WERI-Rb-1 (cell line): Measurements from ENCODE around the gene STK10.

Source experiments
- DNase-seq: peaks from one replicate; pipeline ENCODE4 v3.0.0-alpha.2; 2020
- H3K27ac ChIP-seq: fragments of 250-450 bp; sonication (Bioruptor Pico); 2 replicates; pipeline ENCODE4 v1.5.1; 2020; ENCODE audit warnings: mild to moderate bottlenecking, moderate library complexity
- H3K27me3 ChIP-seq: fragments of 250-450 bp; sonication (Bioruptor Pico); 2 replicates; pipeline ENCODE4 v1.5.1; 2021; ENCODE audit warnings: mild to moderate bottlenecking, low read depth, moderate library complexity; ENCODE audit not compliant: insufficient read depth, severe bottlenecking
- H3K36me3 ChIP-seq: fragments of 250-450 bp; sonication (Bioruptor Pico); 2 replicates; pipeline ENCODE4 v1.5.1; 2020; ENCODE audit warnings: mild to moderate bottlenecking, moderate library complexity
- H3K4me3 ChIP-seq: 2 replicates; pipeline ENCODE4 v1.5.1; 2011; ENCODE audit warnings: low read depth, mild to moderate bottlenecking, control low read depth, low read length
- H3K9me3 ChIP-seq: fragments of 250-450 bp; sonication (Bioruptor Pico); 2 replicates; pipeline ENCODE4 v1.5.1; 2021; ENCODE audit warnings: mild to moderate bottlenecking, moderate library complexity; ENCODE audit not compliant: severe bottlenecking
- CTCF ChIP-seq: IDR thresholded peaks from 2 replicates; pipeline ENCODE4 v1.5.1; 2011; ENCODE audit warnings: low read depth, mild to moderate bottlenecking, control low read depth, inconsistent platforms, low read length

Gene STK10

GRCh38 chr5:172111852-172112225, 76.2 kb downstream of the STK10 start:
- no peak overlapping the region for H3K27ac ChIP-seq
- no peaks in the 10 kb centered on the region for H3K27me3 ChIP-seq
- no peak overlapping the region for H3K4me3 ChIP-seq
- TF ChIP-seq CTCF: no peak
- H3K36me3 ChIP-seq: no peaks in the 10 kb centered on the region
- no peak for DNase-seq
- H3K9me3 ChIP-seq: no peaks in the 10 kb centered on the region

GRCh38 chr5:172110921-172111851, 76.8 kb downstream of the STK10 start:
- no peaks in the 10 kb centered on the region for H3K27me3 ChIP-seq
- DNase-seq: no peak
- no peaks in the 10 kb centered on the region for H3K36me3 ChIP-seq
- H3K9me3 ChIP-seq: no peaks in the 10 kb centered on the region
- no peak for TF ChIP-seq CTCF
- H3K27ac ChIP-seq: no peak overlapping the region
- no peak overlapping the region for H3K4me3 ChIP-seq

GRCh38 chr5:172110260-172110815, 77.7 kb downstream of the STK10 start:
- no peak for DNase-seq
- no peaks in the 10 kb centered on the region for H3K9me3 ChIP-seq
- H3K36me3 ChIP-seq: no peaks in the 10 kb centered on the region
- H3K4me3 ChIP-seq: no peak overlapping the region
- no peaks in the 10 kb centered on the region for H3K27me3 ChIP-seq
- TF ChIP-seq CTCF: no peak
- no peak overlapping the region for H3K27ac ChIP-seq

- no peaks in the 10 kb centered on the region for H3K27me3 ChIP-seq
- H3K36me3 ChIP-seq: no peaks in the 10 kb centered on the region
- no peak overlapping the region for H3K27ac ChIP-seq
- H3K4me3 ChIP-seq: no peak overlapping the region
- H3K9me3 ChIP-seq: no peaks in the 10 kb centered on the region
- TF ChIP-seq CTCF: no peak
- no peak for DNase-seq
Observed at GRCh38 chr5:172109749-172110148, 78.3 kb downstream of the STK10 start.

DNA sequence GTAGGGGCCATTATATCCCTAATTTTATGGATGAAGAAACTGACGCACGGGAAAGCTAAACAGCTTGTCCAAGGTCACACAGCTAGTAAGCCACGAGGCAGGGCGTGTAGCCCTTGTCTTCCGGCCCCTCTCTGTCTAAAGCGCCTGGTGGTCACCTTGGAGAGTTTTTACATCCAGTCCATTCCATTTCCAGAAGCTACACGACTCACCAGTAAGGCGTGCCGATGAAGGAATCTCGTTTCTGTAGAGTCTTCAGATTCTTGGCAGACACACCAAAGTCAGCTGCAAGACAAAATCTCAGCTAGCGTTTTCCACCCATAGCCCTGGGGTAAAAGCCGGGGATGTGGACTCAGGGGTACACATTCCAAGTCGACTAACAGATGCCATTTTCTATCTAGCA, 80.5 kb downstream of the STK10 start:
- H3K36me3 ChIP-seq: no peaks in the 10 kb centered on the region
- no peaks in the 10 kb centered on the region for H3K9me3 ChIP-seq
- TF ChIP-seq CTCF: no peak
- H3K27me3 ChIP-seq: no peaks in the 10 kb centered on the region
- no peak overlapping the region for H3K4me3 ChIP-seq
- no peak for DNase-seq
- H3K27ac ChIP-seq: no peak overlapping the region
